ENCODE measurements around the gene CBLN3.

Gene CBLN3

GRCh38 chr14:24438223-24439097 lies 9.0 kb upstream of the CBLN3 start:
- no peak for DNase-seq

GRCh38 chr14:24437736-24438067 lies 8.2 kb upstream of the CBLN3 start:
- no peak for DNase-seq

GRCh38 chr14:24437020-24437735 lies 7.7 kb upstream of the CBLN3 start:
- no peak for DNase-seq

- no peak for DNase-seq
Measured at GRCh38 chr14:24436355-24437019, 7.0 kb upstream of the CBLN3 start.

DNA sequence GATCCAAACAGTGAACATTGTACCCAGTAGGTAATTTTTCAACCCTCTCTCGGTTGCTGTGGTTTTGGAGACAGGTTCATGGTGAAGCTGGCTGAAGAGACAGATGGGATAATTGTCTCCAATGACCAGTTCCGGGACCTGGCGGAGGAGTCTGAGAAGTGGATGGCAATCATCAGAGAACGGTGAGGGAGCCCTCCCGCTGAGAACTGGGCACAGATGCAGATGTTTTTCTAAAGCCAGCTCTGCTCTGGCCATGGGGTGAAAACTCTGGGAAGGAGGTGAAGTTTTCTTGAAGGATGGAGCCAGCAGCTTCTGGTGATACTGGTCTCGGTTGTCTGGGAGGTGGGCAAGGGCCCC lies 6.5 kb upstream of the CBLN3 start:
- no peak for DNase-seq

DNA sequence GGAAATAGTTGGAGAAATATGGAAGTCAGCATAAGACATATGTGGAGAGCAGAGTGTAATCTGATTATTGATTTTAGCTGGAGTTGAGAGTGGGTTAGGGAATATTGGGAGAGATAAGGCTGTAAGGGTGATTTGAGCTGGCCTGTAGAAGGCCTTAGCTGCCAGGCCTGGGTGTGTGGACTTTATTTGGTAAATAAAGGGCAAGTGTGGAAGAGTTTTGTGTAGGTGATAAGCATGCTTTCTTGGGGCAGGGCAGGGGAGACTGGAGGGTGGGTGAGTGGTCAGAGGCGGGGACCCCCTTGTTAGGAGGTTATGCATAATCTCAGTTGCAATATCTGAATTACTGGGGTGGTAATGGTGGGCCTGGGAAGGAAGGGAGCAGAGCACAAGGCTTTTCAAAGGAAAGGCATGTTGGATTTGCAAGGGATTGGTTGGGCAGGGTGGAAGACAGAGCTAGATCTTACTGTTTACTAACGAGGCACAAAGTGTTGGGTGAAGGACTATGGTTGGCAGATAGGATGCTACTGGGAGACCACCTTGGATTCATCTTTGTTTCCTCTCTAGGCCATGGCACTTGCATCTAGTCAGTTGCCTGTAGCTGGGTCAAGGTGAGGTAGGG lies 5.8 kb upstream of the CBLN3 start:
- no peak for DNase-seq

GRCh38 chr14:24434676-24435075 lies 5.2 kb upstream of the CBLN3 start:
- DNase-seq = no peak

DNA sequence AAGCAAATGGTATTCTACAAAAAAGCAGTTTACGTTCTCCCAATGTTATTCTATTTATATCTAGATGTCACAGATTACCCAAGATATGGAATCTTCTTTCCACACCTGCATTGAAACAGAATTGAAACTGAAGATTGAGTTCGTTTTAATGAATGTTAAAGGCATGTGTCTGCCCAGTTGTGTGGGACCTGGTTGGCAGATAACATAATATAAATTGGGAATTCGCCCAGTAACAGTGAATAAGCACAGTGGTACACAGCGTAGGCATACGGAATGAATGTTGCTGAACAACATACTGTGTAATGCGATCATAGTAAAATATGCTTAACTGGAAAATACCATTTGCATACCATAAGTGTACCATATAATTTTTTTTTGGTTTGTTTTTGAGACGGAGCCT lies 4.6 kb upstream of the CBLN3 start:
- DNase-seq = no peak

DNA sequence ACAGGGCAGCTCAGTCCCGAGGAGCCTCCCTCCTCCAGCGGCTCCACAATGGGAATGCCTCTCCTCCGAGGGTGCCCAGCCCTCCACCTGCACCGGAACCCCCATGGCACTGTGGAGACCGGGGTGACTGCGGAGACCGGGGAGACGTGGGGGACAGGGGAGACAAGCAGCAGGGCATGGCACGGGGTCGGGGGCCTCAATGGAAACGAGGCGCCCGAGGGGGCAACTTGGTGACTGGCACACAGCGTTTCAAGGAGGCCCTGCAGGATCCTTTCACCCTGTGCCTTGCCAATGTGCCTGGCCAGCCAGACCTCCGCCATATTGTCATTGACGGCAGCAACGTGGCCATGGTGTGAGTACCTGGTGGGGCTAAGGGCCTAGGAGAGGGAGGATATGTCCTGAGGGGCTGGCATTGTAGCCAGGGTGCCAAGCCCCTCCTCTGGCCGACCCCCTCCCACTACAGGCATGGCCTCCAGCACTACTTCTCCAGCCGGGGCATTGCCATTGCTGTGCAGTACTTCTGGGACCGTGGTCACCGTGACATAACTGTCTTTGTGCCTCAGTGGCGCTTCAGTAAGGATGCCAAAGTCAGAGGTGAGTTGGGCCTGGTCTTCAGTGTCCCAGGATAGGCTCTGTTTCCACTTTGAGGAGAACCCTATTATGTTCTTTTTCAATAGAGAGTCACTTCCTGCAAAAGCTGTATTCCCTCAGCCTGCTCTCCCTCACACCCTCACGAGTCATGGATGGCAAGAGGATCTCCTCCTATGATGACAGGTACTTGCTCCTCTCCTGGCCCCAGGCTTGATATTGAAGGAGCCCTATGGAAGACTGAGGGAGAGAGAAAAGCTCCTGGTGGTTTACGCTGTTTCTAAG lies 3.0 kb upstream of the CBLN3 start:
- DNase-seq = no peak

- DNase-seq = peak; percentile 85
Measured at GRCh38 chr14:24431569-24432258, 2.2 kb upstream of the CBLN3 start.

DNA sequence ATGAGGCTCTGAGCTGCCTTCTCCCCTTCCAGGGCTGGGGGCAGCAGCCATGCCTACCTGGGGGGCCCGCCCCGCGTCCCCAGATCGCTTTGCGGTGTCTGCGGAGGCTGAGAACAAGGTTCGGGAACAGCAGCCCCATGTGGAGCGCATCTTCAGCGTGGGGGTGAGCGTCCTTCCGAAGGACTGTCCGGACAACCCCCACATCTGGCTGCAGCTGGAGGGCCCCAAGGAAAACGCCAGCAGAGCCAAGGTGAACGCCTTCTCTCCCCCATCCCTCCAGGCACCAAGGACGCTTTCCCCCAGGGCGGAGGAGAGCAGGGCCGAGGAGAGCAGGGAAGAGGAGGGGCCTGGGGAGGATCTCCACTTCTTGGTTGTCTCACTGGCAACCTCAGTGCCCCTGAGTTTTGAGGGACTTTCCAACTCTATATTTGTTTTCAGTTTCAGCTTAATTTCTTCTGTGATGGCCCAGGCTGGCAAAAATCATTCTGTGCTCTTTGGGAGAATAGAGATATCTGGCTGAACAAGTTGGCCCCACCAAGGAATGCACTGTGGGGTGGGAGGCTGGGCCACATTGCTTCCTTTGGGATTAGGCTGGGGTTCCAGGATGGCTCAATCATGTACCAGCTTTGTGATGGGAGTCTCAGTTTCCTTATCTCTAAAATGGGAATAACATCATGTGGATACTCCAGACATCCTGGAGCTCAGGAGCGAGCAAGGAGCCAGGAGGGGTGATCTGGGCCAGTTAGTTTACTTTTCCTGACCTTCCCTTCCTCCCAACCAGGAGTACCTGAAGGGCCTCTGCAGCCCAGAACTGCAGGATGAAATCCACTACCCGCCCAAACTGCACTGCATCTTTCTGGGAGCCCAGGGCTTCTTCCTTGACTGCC lies 1.5 kb upstream of the CBLN3 start:
- no peak for DNase-seq

GRCh38 chr14:24430143-24430681 lies 744 bp upstream of the CBLN3 start:
- no peak for DNase-seq

- DNase-seq = no peak
Measured at GRCh38 chr14:24428628-24429394, 657 bp downstream of the CBLN3 start.

- DNase-seq = no peak
Measured at GRCh38 chr14:24427537-24428508, 1.6 kb downstream of the CBLN3 start.

DNA sequence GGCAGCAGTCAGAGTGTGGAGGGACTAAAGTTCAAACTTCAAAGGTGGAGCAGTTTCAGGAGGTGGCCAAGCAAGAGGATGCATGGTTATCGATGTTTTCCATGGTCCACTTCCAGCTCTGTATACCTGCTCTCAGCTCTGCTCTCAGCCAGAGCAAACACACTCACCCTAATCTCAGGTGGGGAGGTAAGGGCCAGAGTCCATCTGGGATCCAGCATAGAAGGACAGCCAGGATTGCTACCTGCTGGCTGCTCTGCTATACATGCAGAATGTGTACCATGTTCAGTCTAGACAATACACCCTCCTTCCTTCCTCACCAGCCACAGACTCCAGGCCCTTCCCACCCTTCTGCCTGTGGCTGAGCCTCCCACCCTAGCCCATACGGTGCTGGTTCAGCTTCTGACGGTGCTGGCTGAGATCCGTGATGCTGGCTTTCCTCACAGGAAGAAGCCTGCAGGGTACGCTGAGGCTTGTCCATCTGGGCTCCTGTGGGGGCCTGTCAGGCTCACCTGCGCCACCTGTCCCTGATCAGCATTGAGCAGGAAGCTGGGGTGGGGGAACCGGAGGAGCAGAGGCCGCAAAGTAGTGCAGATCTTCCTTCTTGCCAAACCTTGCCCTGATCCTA lies 2.4 kb downstream of the CBLN3 start:
- DNase-seq = no peak

DNA sequence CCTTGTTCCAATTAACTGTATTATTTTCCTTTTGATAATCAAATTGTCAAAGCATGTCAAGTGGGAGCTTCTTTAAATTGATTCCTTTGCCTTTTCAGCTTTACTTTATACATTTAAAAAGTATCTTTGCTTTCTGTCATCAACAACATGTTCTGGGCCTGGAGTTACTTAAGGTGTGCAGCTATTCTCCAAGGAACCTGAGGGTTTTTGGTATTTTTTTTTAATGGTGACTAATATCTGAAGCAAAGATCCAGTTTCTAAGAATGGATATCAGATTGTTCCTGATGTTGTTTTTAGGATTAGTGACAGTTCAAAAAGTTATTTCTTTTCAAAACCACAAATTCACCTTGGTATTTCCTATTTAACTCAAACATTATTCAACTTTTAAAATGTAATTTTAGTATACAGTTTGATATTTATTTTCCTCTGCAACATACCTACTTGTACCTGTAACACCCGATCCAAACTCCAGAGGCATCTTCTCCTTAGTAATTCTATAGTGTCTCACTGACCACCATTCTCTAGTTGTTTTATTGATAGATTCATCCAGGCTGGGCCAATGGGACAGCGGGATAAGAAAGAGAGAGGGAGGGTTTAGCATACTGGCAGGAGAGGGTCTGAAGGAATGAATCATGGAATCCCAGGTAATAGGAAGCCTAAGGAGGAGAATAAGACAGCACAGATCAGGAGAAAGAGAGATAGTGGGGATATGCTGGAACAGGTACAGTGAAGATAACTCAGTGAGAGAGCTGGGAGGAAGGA lies 3.1 kb downstream of the CBLN3 start:
- DNase-seq = no peak

DNA sequence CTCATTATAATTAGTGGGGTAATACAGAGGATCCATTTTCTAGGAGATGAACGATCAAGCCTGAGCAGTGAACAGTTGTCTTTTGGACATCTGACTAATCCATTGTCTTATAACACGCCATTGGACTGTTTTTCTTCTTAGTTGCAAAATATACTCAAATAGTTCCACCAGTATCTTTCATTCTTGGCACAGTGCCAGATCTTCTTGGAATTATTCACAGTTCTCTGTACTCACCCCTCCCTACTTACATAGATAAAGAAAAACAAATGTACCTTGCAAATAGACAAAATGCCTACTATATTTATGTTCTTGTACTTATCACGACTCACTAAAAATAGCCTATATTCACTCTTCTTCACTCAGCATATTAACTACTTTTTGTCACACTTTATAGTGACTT lies 3.8 kb downstream of the CBLN3 start:
- DNase-seq = no peak
